CD14-positive monocyte (primary cell): ENCODE measurements around the gene BBS4. TPM values are rescaled to one million over a fixed set of nuclear protein-coding genes. Genes with fewer than 3 reads are reported as not detected.

Experiments used
- DNase-seq, 3 donors: peaks; one replicate each; pipeline ENCODE4 v3.0.0-alpha.2; 2011 to 2022
- H2AFZ ChIP-seq: 2 replicates; pipeline ENCODE4 v1.6.0; 2012; ENCODE audit warnings: mild to moderate bottlenecking, low read depth, low read length, inconsistent platforms; ENCODE audit not compliant: insufficient read depth, poor library complexity, severe bottlenecking
- H3K27ac ChIP-seq, 2 donors: 1 replicate in 1 of 2; 2 replicates in 1 of 2; pipeline ENCODE4 v1.5.1; 2012 to 2013; ENCODE audit warnings: low read length in 2 of 2, control low read depth in 1 of 2, inconsistent platforms in 1 of 2, low read depth in 1 of 2, mild to moderate bottlenecking in 1 of 2
- H3K27me3 ChIP-seq, 2 donors: one replicate each; pipeline versions ENCODE4 v1.6.0 to v1.6.1; 2011 to 2013; ENCODE audit warnings: low read length in 2 of 2; ENCODE audit not compliant: control insufficient read depth in 2 of 2, insufficient read depth in 2 of 2
- H3K36me3 ChIP-seq, 2 donors: replicated peaks in 1 of 2; 1 replicate in 1 of 2; 2 replicates in 1 of 2; pipeline versions ENCODE4 v1.5.1 to v1.6.1; 2012 to 2013; ENCODE audit warnings: low read length in 2 of 2, control low read depth in 1 of 2, inconsistent platforms in 1 of 2, mild to moderate bottlenecking in 1 of 2; ENCODE audit not compliant: insufficient read depth in 2 of 2, control insufficient read depth in 1 of 2
- H3K4me1 ChIP-seq, 2 donors: 1 replicate in 1 of 2; 2 replicates in 1 of 2; pipeline versions ENCODE4 v1.5.1 to v1.6.1; 2012 to 2013; ENCODE audit warnings: low read length in 2 of 2, control low read depth in 1 of 2, inconsistent platforms in 1 of 2, mild to moderate bottlenecking in 1 of 2, moderate library complexity in 1 of 2; ENCODE audit not compliant: insufficient read depth in 2 of 2, control insufficient read depth in 1 of 2
- H3K4me2 ChIP-seq: replicated peaks from 2 replicates; pipeline ENCODE3; 2012; ENCODE audit warnings: low read length, moderate library complexity, mild to moderate bottlenecking; ENCODE audit not compliant: poor library complexity, severe bottlenecking; ENCODE audit errors: extremely low read depth
- H3K4me3 ChIP-seq, 3 experiments: fragments of 200-600 bp in 1 of 3; sonication (generic) in 1 of 3; replicated peaks in 1 of 3; 1 replicate in 2 of 3; 2 replicates in 1 of 3; pipeline ENCODE4 v1.5.1; 2011 to 2013; ENCODE audit warnings: low read length in 3 of 3, mild to moderate bottlenecking in 3 of 3, control low read depth in 2 of 3, low read depth in 2 of 3, inconsistent platforms in 1 of 3, moderate library complexity in 1 of 3
- H3K79me2 ChIP-seq: 2 replicates; pipeline ENCODE4 v1.6.0; 2012; ENCODE audit warnings: mild to moderate bottlenecking, control low read depth, inconsistent platforms, low read length, moderate library complexity; ENCODE audit not compliant: insufficient read depth
- H3K9ac ChIP-seq: 2 replicates; pipeline ENCODE4 v1.6.0; 2017; ENCODE audit warnings: low read length, mild to moderate bottlenecking; ENCODE audit not compliant: insufficient read depth, poor library complexity, severe bottlenecking
- H3K9me3 ChIP-seq, 2 donors: replicated peaks in 1 of 2; 1 replicate in 1 of 2; 2 replicates in 1 of 2; pipeline versions ENCODE4 v1.5.1 to v1.6.1; 2012 to 2013; ENCODE audit warnings: low read length in 2 of 2, control low read depth in 1 of 2; ENCODE audit not compliant: control insufficient read depth in 1 of 2, insufficient read depth in 1 of 2
- H4K20me1 ChIP-seq: 2 replicates; pipeline ENCODE4 v1.6.0; 2012; ENCODE audit warnings: mild to moderate bottlenecking, low read length, control low read depth, moderate library complexity; ENCODE audit not compliant: insufficient read depth
- H3K27ac Mint-ChIP-seq, 7 donors: one replicate each; pipeline ENCODE4 v1.8.0; 2020; ENCODE audit warnings: mild to moderate bottlenecking in 7 of 7, mixed read lengths in 7 of 7, moderate library complexity in 6 of 7, inconsistent platforms in 2 of 7
- H3K27me3 Mint-ChIP-seq, 3 donors: one replicate each; pipeline ENCODE4 v1.8.0; 2021 to 2022; ENCODE audit warnings: low read depth in 3 of 3, mild to moderate bottlenecking in 3 of 3, mixed read lengths in 3 of 3, moderate library complexity in 3 of 3, inconsistent platforms in 1 of 3
- H3K36me3 Mint-ChIP-seq, 2 donors: one replicate each; pipeline ENCODE4 v1.8.0; 2020; ENCODE audit warnings: mixed read lengths in 2 of 2, inconsistent platforms in 1 of 2, mild to moderate bottlenecking in 1 of 2
- H3K4me1 Mint-ChIP-seq: one replicate; pipeline ENCODE4 v1.8.0; 2020; ENCODE audit warnings: mild to moderate bottlenecking, mixed read lengths
- H3K4me3 Mint-ChIP-seq, 2 donors: one replicate each; pipeline ENCODE4 v1.8.0; 2020; ENCODE audit warnings: mild to moderate bottlenecking in 2 of 2, mixed read lengths in 2 of 2, moderate library complexity in 1 of 2
- H3K9me3 Mint-ChIP-seq, 7 donors: one replicate each; pipeline ENCODE4 v1.8.0; 2020 to 2022; ENCODE audit warnings: mixed read lengths in 7 of 7, mild to moderate bottlenecking in 6 of 7, moderate library complexity in 6 of 7, inconsistent platforms in 2 of 7
- WGBS: methylation state at CpG from one replicate; pipeline ENCODE4 v1.1.5; 2013; ENCODE audit warnings: missing lambda C conversion rate; ENCODE audit not compliant: insufficient coverage; 5-methylcytosine and 5-hydroxymethylcytosine counted together
- intact Hi-C, 2 donors: fragments of 100-400 bp; cut with micrococcal nuclease; formaldehyde crosslinking; loops; one replicate each; pipeline versions ENCODE4 v1.15.0 to v1.15.1; 2023
- polyA plus RNA-seq, 3 donors: library from polyadenylated mRNA; depleted of rRNA in 1 of 3; unstranded in 2 of 3; stranded (reverse) in 1 of 3; fragments of 300-500 nt in 2 of 3; fragments of >200 nt in 1 of 3; fragmentation: Illumina TruSeq in 2 of 3; gene quantifications; 1 replicate in 2 of 3; 2 replicates in 1 of 3; pipeline ENCODE4 v1.2.3, GENCODE V29; 2012 to 2021
- TF ChIP-seq, protein P1 (sequence below): fragments of 200-600 bp; IDR thresholded peaks from one replicate; pipeline ENCODE4 v1.8.0; 2022; ENCODE audit warnings: antibody characterized with exemption, mild to moderate bottlenecking

Gene BBS4
- polyA plus RNA-seq, 3 donors: 4.0 to 7.6 (median 4.1) TPM

DNA sequence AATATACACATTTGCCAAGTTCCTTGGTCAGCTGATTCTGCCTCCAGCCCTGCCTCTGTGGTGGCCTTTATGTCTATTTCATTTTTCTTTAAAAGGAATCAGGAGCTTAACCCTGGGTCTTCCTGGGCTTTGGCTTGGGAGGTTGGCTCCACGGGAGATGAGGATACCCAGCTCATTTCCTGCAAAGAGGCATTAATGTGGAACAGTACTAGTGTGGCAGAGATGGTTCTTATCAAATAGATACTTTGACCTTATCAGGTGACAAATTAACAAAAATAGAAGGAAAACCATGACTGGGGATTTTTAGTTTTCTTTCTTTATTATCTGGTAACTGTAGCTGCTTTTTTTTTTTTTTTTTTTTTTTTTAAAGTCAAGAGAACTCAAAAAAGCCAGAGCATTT, 42.8 kb downstream of the BBS4 start:
- H4K20me1 ChIP-seq: no peaks in the 10 kb centered on the region
- H3K27ac ChIP-seq: no peak overlapping the region
- Mint-ChIP-seq H3K27me3 (peaks cover 0 to 2% (median 0%) of the 10 kb centered on the region in 3 donors), H3K4me1 (no peaks in the 10 kb centered on the region), H3K9me3 (peaks cover 0 to 1% (median 0%) of the 10 kb centered on the region in 7 donors), H3K27ac (no peak overlapping the region), H3K36me3 (peaks cover 3 to 9% of the 10 kb centered on the region in 2 donors), H3K4me3 (no peak overlapping the region)
- TF ChIP-seq, protein P1, sequence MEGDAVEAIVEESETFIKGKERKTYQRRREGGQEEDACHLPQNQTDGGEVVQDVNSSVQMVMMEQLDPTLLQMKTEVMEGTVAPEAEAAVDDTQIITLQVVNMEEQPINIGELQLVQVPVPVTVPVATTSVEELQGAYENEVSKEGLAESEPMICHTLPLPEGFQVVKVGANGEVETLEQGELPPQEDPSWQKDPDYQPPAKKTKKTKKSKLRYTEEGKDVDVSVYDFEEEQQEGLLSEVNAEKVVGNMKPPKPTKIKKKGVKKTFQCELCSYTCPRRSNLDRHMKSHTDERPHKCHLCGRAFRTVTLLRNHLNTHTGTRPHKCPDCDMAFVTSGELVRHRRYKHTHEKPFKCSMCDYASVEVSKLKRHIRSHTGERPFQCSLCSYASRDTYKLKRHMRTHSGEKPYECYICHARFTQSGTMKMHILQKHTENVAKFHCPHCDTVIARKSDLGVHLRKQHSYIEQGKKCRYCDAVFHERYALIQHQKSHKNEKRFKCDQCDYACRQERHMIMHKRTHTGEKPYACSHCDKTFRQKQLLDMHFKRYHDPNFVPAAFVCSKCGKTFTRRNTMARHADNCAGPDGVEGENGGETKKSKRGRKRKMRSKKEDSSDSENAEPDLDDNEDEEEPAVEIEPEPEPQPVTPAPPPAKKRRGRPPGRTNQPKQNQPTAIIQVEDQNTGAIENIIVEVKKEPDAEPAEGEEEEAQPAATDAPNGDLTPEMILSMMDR: no peak
- H3K36me3 ChIP-seq: no peaks in the 10 kb centered on the region
- DNase-seq: no peak
- intact Hi-C loops: loop anchor here in 1 of 2 donors (10.0 kb wide), 1 partner anchor 356 kb away; no protein-coding TSS in a partner anchor
- H3K27me3 ChIP-seq: no peaks in the 10 kb centered on the region
- H3K79me2 ChIP-seq: no peaks in the 10 kb centered on the region
- H2AFZ ChIP-seq: no peak overlapping the region
- no CpG with 5 or more reads among the region's 1 CpG for WGBS
- no peaks in the 10 kb centered on the region for H3K9me3 ChIP-seq
- no peak overlapping the region for H3K4me2 ChIP-seq
- no peak overlapping the region for H3K4me3 ChIP-seq
- no peaks in the 10 kb centered on the region for H3K4me1 ChIP-seq
- no peak overlapping the region for H3K9ac ChIP-seq

DNA sequence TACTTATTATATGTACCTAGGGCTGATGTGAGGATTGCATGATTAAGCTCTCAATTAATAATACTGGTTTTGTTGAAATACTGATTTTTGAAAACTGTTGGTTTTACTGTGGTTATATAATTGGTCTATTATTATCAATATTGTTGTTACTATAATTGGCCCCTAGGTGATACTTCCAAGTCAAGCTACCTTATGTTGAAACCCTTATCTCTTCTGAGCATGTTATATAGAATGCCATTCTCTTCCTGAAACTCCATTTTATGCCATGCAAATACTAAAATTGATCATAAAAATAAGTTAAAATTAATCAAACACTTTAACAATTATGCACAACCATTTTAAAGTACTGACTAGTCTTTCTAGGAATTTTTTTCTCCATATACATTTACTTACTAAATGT, 46.1 kb downstream of the BBS4 start:
- Mint-ChIP-seq H3K4me3 (no peak overlapping the region), H3K4me1 (no peaks in the 10 kb centered on the region), H3K27ac (no peak overlapping the region), H3K27me3 (no peaks in the 10 kb centered on the region), H3K36me3 (peaks cover 17 to 22% of the 10 kb centered on the region in 2 donors), H3K9me3 (no peaks in the 10 kb centered on the region)
- DNase-seq: no peak
- TF ChIP-seq, protein P1: no peak
- intact Hi-C loops: no loop called here
- Histone ChIP-seq H3K4me1 (no peaks in the 10 kb centered on the region), H3K27ac (no peak overlapping the region), H3K27me3 (no peaks in the 10 kb centered on the region), H3K9ac (no peak overlapping the region), H3K4me3 (no peak overlapping the region), H3K9me3 (no peaks in the 10 kb centered on the region), H4K20me1 (no peaks in the 10 kb centered on the region), H3K79me2 (no peaks in the 10 kb centered on the region), H3K4me2 (no peak overlapping the region), H2AFZ (no peak overlapping the region), H3K36me3 (peaks cover 13 to 14% of the 10 kb centered on the region in 2 donors)
